Spinal cord (tissue), 10 donors: ENCODE results near the gene MAP2K5. TPM values are rescaled to one million over a fixed set of nuclear protein-coding genes. Genes with fewer than 3 reads are reported as not detected.

Experiments
- DNase-seq, 6 donors: peaks; one replicate each; pipeline versions ENCODE4 v3.0.0 to v3.0.0-alpha.2; 2013 to 2015; ENCODE audit warnings: low spot score in 6 of 6, low read depth in 4 of 6
- H3K27ac ChIP-seq: one replicate; pipeline ENCODE4 v1.5.1; 2013; ENCODE audit warnings: low read depth, low read length, control low read depth
- H3K27me3 ChIP-seq: one replicate; pipeline ENCODE4 v1.6.1; 2013; ENCODE audit warnings: low read length; ENCODE audit not compliant: control insufficient read depth, insufficient read depth
- H3K36me3 ChIP-seq: one replicate; pipeline ENCODE4 v1.6.1; 2013; ENCODE audit warnings: low read length; ENCODE audit not compliant: control insufficient read depth, insufficient read depth
- H3K4me1 ChIP-seq: one replicate; pipeline ENCODE4 v1.6.1; 2013; ENCODE audit warnings: low read length; ENCODE audit not compliant: control insufficient read depth, insufficient read depth
- H3K4me3 ChIP-seq: one replicate; pipeline ENCODE4 v1.5.1; 2013; ENCODE audit warnings: low read depth, low read length, control low read depth
- H3K9me3 ChIP-seq: one replicate; pipeline ENCODE4 v1.6.1; 2013; ENCODE audit warnings: low read length; ENCODE audit not compliant: control insufficient read depth, insufficient read depth
- WGBS: methylation state at CpG from one replicate; pipeline ENCODE4 v1.1.5; 2013; ENCODE audit warnings: missing lambda C conversion rate; ENCODE audit not compliant: insufficient coverage; 5-methylcytosine and 5-hydroxymethylcytosine counted together
- long read RNA-seq, 4 donors: transcript quantifications; one replicate each; lab custom pipeline, GENCODE V29; 2026
- polyA plus RNA-seq, 2 donors: library from polyadenylated mRNA; unstranded; fragments of 120-200 nt; gene quantifications; one replicate each; pipeline ENCODE4 v1.2.1, GENCODE V29; 2013; ENCODE audit not compliant: insufficient read length in 2 of 2
- total RNA-seq, 2 donors: library from RNA; depleted of rRNA in 1 of 2; stranded (reverse); fragments of 120-200 nt in 1 of 2; fragments of >200 nt in 1 of 2; gene quantifications; one replicate each; pipeline versions ENCODE4 v1.2.3 to v1.2.4, GENCODE V29; 2013 to 2014
- donor health status: healthy.

MAP2K5 gene
- total RNA-seq (10 to 100 TPM; 15.6 to 22.9 TPM), polyA plus RNA-seq (10 to 100 TPM; 27.9 to 29.4 TPM)
- long read RNA-seq, donor 1, partial matches to known transcripts = 6 of 12 reads
- long read RNA-seq, donor 1, other reads (novel, unspliced or antisense) = 0 of 12 reads
- long read RNA-seq, donor 2 = 0 reads
- long read RNA-seq, donor 3, partial matches to known transcripts = 0 of 1 reads
- long read RNA-seq, donor 3, other reads (novel, unspliced or antisense) = 0 of 1 reads
- long read RNA-seq, donor 4, partial matches to known transcripts = 0 of 2 reads
- long read RNA-seq, donor 4, other reads (novel, unspliced or antisense) = 0 of 2 reads

DNA sequence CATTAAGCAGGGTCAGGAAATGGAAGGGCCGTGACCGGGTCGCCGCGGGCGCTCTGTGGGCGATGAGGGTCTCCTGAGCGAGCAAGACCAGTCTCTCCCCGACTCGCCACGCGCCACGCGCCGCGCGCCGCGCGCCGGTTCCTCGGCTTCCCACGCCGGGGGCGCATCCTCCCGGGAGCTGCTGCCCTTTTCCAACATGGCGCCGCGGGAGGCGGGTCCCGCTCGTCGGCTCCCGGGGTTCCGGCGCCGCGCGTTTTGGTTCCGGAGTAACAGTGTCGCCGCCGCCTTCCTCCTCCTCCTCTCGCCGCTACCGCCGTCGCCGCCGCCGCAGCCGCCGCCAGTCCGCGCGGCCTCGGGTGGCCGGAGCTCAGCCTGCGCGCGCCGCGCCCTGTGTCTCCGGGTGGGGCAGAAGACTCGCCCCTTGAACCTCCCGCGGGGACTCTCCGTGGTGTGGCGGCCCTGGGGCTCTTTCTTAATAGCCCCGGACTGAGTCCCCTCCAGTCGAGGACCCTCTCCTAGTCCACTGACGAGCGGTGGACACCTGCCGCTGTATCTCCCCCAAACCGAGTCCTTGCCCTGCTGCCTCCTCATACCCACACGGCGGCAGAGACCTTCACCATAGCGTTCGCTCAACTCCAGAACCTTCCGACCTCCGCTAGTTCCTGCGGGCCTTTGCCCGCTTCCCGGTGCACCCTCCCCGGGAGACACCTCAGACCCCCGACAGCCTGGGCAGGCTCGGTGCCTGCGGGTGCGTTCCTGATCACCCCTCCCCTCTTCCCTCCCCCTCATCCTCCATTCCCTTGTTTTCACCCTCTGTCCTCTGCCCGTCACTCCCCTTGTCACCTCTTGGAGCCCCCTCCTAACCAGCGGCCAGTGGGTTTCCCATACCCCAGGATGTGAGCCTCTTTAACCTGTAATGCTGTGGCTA, at the start of gene MAP2K5:
Gene MAP2K5 (plus strand): TSS at position 284 of the 928 bp plus-strand sequence. CDS start 633 bp downstream, at position 917.
- Histone ChIP-seq H3K4me1 (peaks cover 21% of the 10 kb centered on the region), H3K4me3 (peak within 1 kb of the TSS; percentile 78), H3K27me3 (no peaks in the 10 kb centered on the region), H3K36me3 (no peaks in the 10 kb centered on the region), H3K27ac (peak within 1 kb of the TSS; percentile 82), H3K9me3 (no peaks in the 10 kb centered on the region)
- DNase-seq = peak; percentile 62 to 95 (median 78)
- under 1% methylated on average over 90 of the region's 91 CpGs for WGBS

DNA sequence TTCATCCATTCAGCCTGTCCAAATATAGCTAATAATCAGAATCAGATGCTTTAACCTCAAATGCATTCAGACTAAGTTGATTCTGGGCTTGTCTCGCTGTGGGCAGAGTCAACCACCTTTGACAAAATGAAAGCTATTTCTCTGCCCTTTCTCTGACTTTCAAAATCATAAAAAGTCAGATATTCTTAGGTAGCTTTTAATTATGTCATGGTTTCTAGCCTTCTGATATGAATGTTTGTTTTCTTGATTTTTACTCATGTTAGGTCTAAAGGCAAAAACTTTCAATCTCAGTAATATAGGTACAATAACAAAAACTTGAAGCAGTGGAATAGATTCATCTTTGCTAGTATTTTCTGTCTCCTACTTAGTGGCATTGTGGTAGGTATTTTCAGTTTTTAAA, 46.9 kb upstream of the MAP2K5 start:
- Histone ChIP-seq H3K4me1 (no peaks in the 10 kb centered on the region), H3K36me3 (no peaks in the 10 kb centered on the region)

DNA sequence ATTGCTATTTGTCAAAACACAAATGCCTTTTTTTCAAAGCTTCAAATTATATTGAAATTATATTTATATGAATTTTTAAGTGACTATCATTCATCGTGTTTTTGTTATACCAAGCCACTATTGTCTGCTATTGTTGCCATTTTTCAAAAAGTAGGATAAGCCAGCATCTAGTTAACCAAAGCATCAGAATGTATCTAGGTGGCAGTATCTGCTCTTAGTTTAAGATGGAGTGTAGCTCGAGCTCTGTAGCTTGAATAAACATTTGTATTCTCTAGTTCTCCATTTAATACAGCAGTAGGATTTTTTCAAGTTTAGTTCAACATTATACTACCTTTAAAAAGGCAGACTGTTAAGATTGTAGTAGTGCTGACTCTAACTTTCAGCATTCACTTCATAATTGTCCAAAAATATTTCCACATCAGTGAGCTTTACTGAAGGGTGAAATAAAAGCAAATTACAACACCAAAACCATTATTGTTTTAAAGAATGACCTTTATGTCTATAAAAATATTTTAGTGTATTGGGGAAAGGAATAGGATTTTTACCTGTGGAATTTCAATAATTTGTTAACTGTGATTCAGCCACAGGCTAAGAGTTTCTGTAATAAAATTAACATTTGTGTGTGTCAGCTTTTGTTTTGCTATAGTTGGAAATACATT, 41.2 kb upstream of the MAP2K5 start:
- no peak overlapping the region for H3K4me3 ChIP-seq
- no CpG with 5 or more reads among the region's 2 CpGs for WGBS
- no peaks in the 10 kb centered on the region for H3K9me3 ChIP-seq
- DNase-seq = peak in 2 of 6 donors; percentile 63 to 86
- H3K4me1 ChIP-seq = no peaks in the 10 kb centered on the region
- H3K27me3 ChIP-seq = no peaks in the 10 kb centered on the region
- H3K27ac ChIP-seq = no peak overlapping the region
- no peaks in the 10 kb centered on the region for H3K36me3 ChIP-seq

More for the DNA sequence above, 46.9 kb upstream of the MAP2K5 start:
- Histone ChIP-seq H3K27me3 (no peaks in the 10 kb centered on the region), H3K27ac (no peak overlapping the region), H3K4me3 (no peak overlapping the region), H3K9me3 (no peaks in the 10 kb centered on the region)
- DNase-seq = no peak
- no CpG with 5 or more reads among the region's 1 CpG for WGBS

DNA sequence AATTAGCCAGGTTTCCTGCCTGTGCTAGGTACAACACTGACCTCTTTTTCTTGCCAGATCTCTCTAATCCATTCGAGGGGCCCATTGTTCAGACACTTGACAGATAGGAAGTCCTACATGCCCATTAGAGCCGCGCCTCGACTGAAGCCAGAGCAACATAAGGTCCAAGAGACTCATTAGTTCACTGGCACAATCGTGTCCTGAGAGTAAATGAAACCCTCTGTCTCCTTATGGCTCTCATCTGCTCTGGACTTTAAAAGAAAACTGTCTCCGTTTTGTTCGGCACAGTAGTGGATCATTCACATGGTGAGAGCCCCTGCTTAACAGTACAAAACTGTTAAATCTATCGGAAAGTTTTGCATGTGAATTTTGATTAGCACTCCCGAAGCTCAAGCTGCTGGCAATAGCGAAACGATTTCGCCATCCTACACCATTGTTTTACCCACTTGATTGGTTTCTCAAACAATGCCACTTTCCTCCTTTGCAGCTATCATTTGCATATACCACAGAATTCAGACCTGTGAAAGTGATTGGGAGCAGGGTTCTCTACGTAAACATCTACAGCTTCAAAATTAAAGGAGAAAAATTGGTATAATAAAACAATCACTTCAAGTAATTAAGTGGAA, 40.6 kb upstream of the MAP2K5 start:
- 14% methylated on average over 8 of the region's 13 CpGs for WGBS
- Histone ChIP-seq H3K27me3 (no peaks in the 10 kb centered on the region), H3K36me3 (no peaks in the 10 kb centered on the region), H3K4me3 (peak overlapping the region; percentile 19), H3K9me3 (no peaks in the 10 kb centered on the region), H3K27ac (no peak overlapping the region), H3K4me1 (no peaks in the 10 kb centered on the region)
- DNase-seq = peak in 4 of 6 donors; percentile 43 to 90 (median 66)

DNA sequence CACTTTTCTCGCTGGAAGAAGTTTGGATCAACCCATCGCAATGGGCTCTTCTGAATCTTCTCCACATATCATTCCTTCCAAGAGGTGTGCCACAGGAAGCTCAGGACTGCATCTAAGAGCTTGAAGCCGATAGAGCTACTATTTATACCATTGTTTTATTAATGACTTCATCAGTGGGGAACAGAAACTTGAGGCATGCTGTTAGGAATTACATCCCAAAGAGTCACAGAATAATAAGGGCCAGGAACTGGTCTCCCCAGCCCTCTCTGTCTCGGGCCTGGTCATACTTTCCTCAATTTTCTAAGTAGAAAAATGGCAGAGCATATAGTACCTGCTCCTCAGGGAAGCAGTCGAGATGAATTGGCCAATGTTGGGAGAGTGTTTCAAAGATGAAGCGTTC, 38.4 kb upstream of the MAP2K5 start:
- Histone ChIP-seq H3K27ac (no peak overlapping the region), H3K4me1 (no peaks in the 10 kb centered on the region), H3K27me3 (no peaks in the 10 kb centered on the region), H3K9me3 (no peaks in the 10 kb centered on the region), H3K4me3 (no peak overlapping the region), H3K36me3 (no peaks in the 10 kb centered on the region)
- DNase-seq = no peak
- no CpG with 5 or more reads among the region's 6 CpGs for whole genome bisulfite sequencing

DNA sequence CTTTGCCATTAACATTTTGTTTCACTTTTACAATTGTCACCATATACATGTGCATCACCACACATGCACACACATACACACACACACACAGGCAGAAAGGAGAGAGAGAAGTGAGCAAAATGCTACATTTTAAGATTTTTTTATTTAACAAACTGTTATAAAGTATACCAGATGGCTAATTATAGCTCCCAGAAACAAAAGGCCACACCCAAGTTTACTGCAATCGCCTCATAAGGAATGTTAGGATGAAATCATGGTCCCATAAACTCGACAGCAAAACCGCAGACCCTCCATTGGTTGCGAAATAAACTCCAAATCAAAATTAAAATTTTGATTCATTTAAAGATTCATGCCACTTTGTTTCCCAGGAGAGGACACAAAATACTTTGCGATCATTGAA, 37.7 kb upstream of the MAP2K5 start:
- Histone ChIP-seq H3K27me3 (no peaks in the 10 kb centered on the region), H3K4me1 (no peaks in the 10 kb centered on the region), H3K36me3 (no peaks in the 10 kb centered on the region), H3K27ac (no peak overlapping the region), H3K9me3 (no peaks in the 10 kb centered on the region), H3K4me3 (no peak overlapping the region)
- 100% methylated on average over 2 of the region's 5 CpGs for WGBS
- DNase-seq = no peak

DNA sequence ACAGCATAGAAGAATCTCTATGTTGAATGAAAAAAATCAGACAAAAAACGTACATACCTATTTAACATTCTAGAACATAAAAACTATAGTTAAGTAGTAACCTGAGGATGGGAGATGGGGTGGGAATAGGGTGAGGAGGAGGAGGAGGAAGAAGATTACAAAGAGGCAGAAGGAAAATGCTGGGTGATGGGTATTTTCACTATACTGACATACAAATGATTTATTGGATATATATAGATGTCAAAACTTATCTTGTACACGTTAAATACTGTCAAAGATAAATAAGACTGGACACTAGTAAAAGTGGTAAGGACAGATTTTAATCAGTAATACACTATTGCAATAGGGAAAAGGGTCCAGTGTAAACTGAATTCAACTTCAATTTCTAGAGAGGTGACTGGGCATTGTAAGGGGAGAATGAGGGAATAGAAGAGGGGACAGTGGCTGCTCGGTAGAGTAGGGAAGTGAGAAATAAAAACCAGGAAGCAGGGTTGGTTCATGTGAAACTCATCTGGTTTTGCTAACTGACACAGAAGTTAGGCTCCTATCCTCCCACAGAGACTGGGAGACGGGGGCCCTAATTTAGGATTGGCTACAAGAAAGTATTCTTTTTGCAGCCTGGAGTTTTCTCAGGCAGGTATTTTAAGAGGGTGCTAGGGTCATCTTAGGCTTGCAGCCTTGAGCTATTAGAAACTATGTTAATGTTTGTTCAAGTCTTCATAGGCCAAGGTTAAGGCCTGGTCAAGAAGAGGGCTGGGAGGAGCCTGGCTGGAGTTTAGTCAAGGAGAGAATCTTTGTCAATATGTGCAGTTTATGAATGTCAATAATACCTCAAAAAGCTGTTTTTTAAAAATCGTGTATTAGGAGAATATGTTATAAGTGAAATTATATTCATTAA, 36.6 kb upstream of the MAP2K5 start:
- Histone ChIP-seq H3K9me3 (no peaks in the 10 kb centered on the region), H3K27me3 (no peaks in the 10 kb centered on the region), H3K27ac (no peak overlapping the region), H3K4me1 (no peaks in the 10 kb centered on the region), H3K4me3 (no peak overlapping the region), H3K36me3 (no peaks in the 10 kb centered on the region)
- no CpG with 5 or more reads among the region's 5 CpGs for WGBS
- no peak for DNase-seq

DNA sequence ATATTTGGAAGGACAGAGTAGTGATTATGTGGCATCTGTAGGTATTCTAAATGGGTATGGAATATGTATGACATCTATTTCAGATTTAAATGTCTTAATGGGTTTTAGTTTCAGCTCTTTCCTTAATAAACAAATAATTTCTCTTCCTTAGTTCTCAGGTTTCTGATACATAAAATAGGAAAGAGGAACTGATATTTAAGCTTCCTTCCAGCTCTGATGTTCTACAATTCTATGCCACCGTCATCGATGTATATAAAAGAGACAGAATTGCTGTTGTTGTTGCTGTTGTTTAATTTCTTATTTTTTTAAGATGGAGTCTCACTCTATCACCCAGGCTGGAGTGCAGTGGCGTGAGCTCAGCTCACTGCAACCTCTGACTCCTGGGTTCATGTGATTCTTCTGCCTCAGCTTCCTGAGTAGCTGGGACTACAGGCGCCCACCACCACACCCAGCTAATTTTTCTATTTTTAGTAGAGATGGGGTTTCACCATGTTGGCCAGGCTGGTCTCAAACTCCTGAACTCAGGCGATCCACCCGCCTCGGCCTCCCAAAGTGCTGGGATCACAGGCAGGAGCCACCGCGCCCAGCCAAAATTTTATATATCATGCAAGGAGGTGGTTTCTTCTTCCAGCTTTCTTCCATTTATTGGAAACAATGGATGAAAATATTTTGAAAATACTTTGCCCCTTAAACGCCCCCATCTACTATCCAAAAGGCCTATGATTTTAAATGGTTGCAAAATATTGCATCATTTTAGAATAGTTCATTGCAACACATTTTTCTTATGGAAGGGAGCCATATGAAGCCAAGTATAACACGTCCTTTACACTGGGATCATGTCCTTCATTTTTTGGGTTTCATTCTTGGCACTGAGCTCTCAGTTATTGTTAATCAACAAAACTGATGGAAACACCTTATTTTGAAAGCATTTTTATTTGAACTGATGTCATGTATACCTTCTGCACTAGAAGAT, 35.4 kb upstream of the MAP2K5 start:
- no peaks in the 10 kb centered on the region for H3K27me3 ChIP-seq
- no peaks in the 10 kb centered on the region for H3K4me1 ChIP-seq
- H3K9me3 ChIP-seq = no peaks in the 10 kb centered on the region
- H3K4me3 ChIP-seq = no peak overlapping the region
- no peak overlapping the region for H3K27ac ChIP-seq
- no CpG with 5 or more reads among the region's 11 CpGs for WGBS
- H3K36me3 ChIP-seq = no peaks in the 10 kb centered on the region
- DNase-seq = no peak
